NCI-H82 treated with DMSO at 0.1 percent for 48 hours (cell line): Measurements from ENCODE around the gene FNDC3B.
"Not testable (repeated sequence)": the region's sequence is repeated elsewhere in the genome, so short reads cannot be mapped to it uniquely, and the experiment has no call there.

Experiments used
- DNase-seq: peaks from one replicate; lab custom pipeline; 2025; ENCODE audit not compliant: unreplicated experiment; lab: John Stamatoyannopoulos, UW

The FNDC3B gene

GRCh38 chr3:172229462-172229861 is 190.1 kb downstream of the FNDC3B start:
- DNase-seq: no peak

- DNase-seq: no peak
Observed at GRCh38 chr3:172231318-172231901, 192.0 kb downstream of the FNDC3B start.

GRCh38 chr3:172232579-172233212 is 193.3 kb downstream of the FNDC3B start:
- DNase-seq: no peak

- DNase-seq: no peak
Observed at GRCh38 chr3:172233474-172234277, 194.3 kb downstream of the FNDC3B start.

- DNase-seq: no peak
Observed at GRCh38 chr3:172235698-172236097, 196.3 kb downstream of the FNDC3B start.

GRCh38 chr3:172236771-172237742 is 197.7 kb downstream of the FNDC3B start:
- no peak for DNase-seq

GRCh38 chr3:172238188-172238587 is 198.8 kb downstream of the FNDC3B start:
- no peak for DNase-seq

GRCh38 chr3:172239218-172239790 is 199.9 kb downstream of the FNDC3B start:
- no peak for DNase-seq

- DNase-seq: no peak
Observed at GRCh38 chr3:172241405-172241804, 202.0 kb downstream of the FNDC3B start.

GRCh38 chr3:172242471-172242870 is 203.1 kb downstream of the FNDC3B start:
- DNase-seq: not testable (repeated sequence)

- DNase-seq: not testable (repeated sequence)
Observed at GRCh38 chr3:172243376-172243775, 204.0 kb downstream of the FNDC3B start.

GRCh38 chr3:172244011-172244410 is 204.6 kb downstream of the FNDC3B start:
- DNase-seq: no peak

GRCh38 chr3:172245241-172245640 is 205.9 kb downstream of the FNDC3B start:
- no peak for DNase-seq

- DNase-seq: no peak
Observed at GRCh38 chr3:172246107-172246844, 206.9 kb downstream of the FNDC3B start.

- DNase-seq: no peak
Observed at GRCh38 chr3:172247525-172248274, 208.3 kb downstream of the FNDC3B start.

- no peak for DNase-seq
Observed at GRCh38 chr3:172249039-172249438, 209.7 kb downstream of the FNDC3B start.

- no peak for DNase-seq
Observed at GRCh38 chr3:172251211-172251610, 211.8 kb downstream of the FNDC3B start.

- no peak for DNase-seq
Observed at GRCh38 chr3:172253200-172253599, 213.8 kb downstream of the FNDC3B start.

- DNase-seq: no peak
Observed at GRCh38 chr3:172254542-172254941, 215.2 kb downstream of the FNDC3B start.
